Nephron progenitor cell (in vitro differentiated cells): ENCODE measurements around the gene LRRFIP2.

Experiments
- DNase-seq: peaks from one replicate; pipeline ENCODE4 v3.0.0; 2021
- H3K27ac Mint-ChIP-seq: 2 replicates; pipeline ENCODE4 v1.8.0; 2021; ENCODE audit warnings: mild to moderate bottlenecking, moderate library complexity, mixed read lengths
- H3K27me3 Mint-ChIP-seq: 2 replicates; pipeline ENCODE4 v1.8.0; 2021; ENCODE audit warnings: mild to moderate bottlenecking, low read depth, mixed read lengths; ENCODE audit not compliant: poor library complexity
- H3K36me3 Mint-ChIP-seq: 2 replicates; pipeline ENCODE4 v1.8.0; 2021; ENCODE audit warnings: low read depth, mixed read lengths
- H3K4me1 Mint-ChIP-seq: 2 replicates; pipeline ENCODE4 v1.8.0; 2021; ENCODE audit warnings: mixed read lengths
- H3K4me3 Mint-ChIP-seq: 2 replicates; pipeline ENCODE4 v1.8.0; 2021; ENCODE audit warnings: mild to moderate bottlenecking, moderate library complexity, mixed read lengths
- H3K9me3 Mint-ChIP-seq: 2 replicates; pipeline ENCODE4 v1.8.0; 2021; ENCODE audit warnings: mild to moderate bottlenecking, moderate library complexity, mixed read lengths
- TF ChIP-seq, protein P1 (sequence below): fragments of 200-600 bp; sonication (generic); IDR thresholded peaks from 2 replicates; pipeline ENCODE4 v1.5.0; 2021; ENCODE audit warnings: antibody characterized with exemption

LRRFIP2 gene

DNA sequence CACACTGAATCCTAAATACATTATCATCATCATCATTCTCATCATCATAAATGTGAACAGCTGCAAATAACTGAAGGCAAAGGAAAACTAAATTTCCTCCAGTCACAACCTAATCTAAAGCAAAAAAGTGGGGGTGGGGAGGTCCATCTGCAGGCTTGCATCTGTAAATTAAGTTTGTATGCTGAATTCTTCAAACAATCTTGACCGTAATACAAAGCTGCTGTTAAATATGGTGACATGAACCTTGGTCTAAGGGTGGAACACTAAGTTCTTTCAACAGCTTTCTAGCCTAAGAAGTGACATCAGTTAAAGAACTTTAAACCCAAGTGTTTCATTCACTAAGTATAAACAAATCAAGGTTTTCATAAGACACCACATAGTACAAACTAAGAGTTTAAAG, 4.3 kb downstream of the LRRFIP2 start:
- Mint-ChIP-seq H3K4me1 (peaks cover 32% of the 10 kb centered on the region), H3K9me3 (peaks cover 4% of the 10 kb centered on the region), H3K27ac (no peak overlapping the region), H3K4me3 (no peak overlapping the region), H3K36me3 (peaks cover 59% of the 10 kb centered on the region), H3K27me3 (no peaks in the 10 kb centered on the region)
- TF ChIP-seq, protein P1, sequence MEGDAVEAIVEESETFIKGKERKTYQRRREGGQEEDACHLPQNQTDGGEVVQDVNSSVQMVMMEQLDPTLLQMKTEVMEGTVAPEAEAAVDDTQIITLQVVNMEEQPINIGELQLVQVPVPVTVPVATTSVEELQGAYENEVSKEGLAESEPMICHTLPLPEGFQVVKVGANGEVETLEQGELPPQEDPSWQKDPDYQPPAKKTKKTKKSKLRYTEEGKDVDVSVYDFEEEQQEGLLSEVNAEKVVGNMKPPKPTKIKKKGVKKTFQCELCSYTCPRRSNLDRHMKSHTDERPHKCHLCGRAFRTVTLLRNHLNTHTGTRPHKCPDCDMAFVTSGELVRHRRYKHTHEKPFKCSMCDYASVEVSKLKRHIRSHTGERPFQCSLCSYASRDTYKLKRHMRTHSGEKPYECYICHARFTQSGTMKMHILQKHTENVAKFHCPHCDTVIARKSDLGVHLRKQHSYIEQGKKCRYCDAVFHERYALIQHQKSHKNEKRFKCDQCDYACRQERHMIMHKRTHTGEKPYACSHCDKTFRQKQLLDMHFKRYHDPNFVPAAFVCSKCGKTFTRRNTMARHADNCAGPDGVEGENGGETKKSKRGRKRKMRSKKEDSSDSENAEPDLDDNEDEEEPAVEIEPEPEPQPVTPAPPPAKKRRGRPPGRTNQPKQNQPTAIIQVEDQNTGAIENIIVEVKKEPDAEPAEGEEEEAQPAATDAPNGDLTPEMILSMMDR, result no peak
- DNase-seq, result no peak

GRCh38 chr3:37168896-37169295, 5.5 kb downstream of the LRRFIP2 start:
- Mint-ChIP-seq H3K4me1 (peaks cover 22% of the 10 kb centered on the region), H3K27ac (no peak overlapping the region), H3K36me3 (peaks cover 66% of the 10 kb centered on the region), H3K27me3 (no peaks in the 10 kb centered on the region), H3K9me3 (peaks cover 4% of the 10 kb centered on the region), H3K4me3 (no peak overlapping the region)
- TF ChIP-seq, protein P1, result no peak
- DNase-seq, result no peak

DNA sequence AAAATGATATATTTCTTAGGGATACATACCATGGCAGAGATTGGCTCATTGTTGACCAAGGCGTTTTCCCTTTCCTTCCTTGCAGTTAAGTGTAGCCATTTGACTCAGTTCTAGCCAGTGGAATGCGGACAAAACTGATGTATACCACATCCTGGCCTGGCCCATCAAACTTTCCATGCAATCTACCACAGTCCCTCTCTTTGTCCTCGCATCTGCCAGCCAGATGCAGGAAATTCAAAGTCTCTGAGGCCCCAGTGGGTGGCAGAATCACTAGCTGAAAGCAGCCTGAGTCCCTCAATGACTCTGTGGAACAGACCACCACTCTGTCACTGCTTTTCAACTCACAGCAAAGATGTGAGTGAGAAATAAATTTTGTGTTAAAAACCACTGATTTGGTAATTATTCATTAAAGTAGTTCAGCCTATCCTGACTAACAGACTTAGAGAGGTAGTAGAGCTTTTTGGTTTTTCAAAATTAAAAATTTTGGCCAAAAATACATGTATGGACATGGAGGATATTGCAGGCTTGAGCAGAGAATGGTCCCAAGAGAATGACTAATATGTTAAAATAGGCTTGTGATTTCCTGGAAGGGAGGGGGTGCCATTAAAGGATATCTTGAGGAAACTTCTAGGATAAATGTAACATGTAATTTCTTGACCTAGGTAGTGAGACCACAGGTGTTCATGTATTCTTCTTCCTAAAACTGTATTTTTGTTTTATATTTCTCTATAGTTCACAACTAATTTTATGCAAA, 10.9 kb downstream of the LRRFIP2 start:
- peaks cover 88% of the 10 kb centered on the region for H3K36me3 Mint-ChIP-seq
- H3K27ac Mint-ChIP-seq, result peak overlapping the region; percentile 65
- H3K9me3 Mint-ChIP-seq, result peaks cover 4% of the 10 kb centered on the region
- TF ChIP-seq, protein P1, result no peak
- no peaks in the 10 kb centered on the region for H3K27me3 Mint-ChIP-seq
- no peak for DNase-seq
- H3K4me1 Mint-ChIP-seq, result peaks cover 36% of the 10 kb centered on the region
- no peak overlapping the region for H3K4me3 Mint-ChIP-seq

DNA sequence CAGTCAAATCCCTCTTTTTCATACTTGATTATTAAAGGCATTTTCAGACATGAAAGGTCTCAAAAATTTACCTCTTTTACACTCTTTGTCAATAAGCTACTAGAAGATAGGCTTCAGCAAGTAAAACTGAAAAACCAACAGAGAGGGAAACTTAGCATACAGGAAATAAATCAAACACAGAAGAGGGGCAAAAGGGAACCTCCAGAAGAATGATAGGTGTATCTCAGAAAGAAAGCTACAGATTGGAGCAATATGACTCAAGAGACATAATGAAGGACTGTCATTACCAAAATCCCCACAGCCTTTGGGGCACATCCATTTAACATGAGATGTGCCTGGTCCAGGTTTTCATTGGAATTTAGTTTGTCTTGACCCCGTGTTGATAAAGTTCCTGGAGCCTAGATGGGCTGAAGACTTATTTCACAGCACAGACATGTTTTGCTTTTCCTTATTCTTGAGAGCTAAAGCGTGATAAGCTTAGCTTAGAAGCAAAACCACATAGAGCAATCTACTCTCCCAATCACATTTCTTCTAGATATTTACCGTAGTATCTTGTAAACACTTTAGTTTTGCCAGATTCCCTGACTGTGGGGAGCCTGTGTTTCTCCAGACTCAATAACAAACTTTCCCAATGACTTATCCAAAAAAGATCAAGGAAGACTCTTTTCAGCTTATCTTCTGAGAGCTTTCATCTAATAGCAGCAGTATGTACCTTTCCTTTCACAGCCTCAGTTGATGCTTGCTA, 11.7 kb downstream of the LRRFIP2 start:
- peaks cover 4% of the 10 kb centered on the region for H3K9me3 Mint-ChIP-seq
- peak overlapping the region; percentile 65 for H3K27ac Mint-ChIP-seq
- TF ChIP-seq, protein P1, result no peak
- H3K27me3 Mint-ChIP-seq, result no peaks in the 10 kb centered on the region
- H3K36me3 Mint-ChIP-seq, result peaks cover 88% of the 10 kb centered on the region
- H3K4me3 Mint-ChIP-seq, result no peak overlapping the region
- peaks cover 36% of the 10 kb centered on the region for H3K4me1 Mint-ChIP-seq
- DNase-seq, result no peak

DNA sequence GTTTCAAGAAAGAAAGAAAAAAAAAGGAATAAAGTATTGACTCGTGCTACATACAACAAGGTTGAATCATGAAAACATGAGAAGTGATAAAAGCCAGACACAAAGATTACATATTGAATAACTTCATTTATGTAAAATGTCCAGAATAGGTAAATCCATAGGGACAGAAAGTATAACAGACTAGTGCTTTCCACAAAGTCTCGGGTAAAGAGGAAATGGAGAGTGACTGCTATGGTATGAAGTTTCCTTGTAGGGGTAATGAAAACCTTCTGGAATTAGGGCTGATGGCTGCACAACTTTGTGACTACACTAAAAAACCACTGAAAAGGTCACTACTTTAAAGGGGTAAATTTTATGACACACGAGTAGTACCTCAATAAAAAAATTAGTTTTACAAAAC, 13.0 kb downstream of the LRRFIP2 start:
- no peak for DNase-seq
- H3K36me3 Mint-ChIP-seq, result peaks cover 82% of the 10 kb centered on the region
- peaks cover 4% of the 10 kb centered on the region for H3K9me3 Mint-ChIP-seq
- H3K4me3 Mint-ChIP-seq, result no peak overlapping the region
- TF ChIP-seq, protein P1, result no peak
- H3K27ac Mint-ChIP-seq, result peak overlapping the region; percentile 82
- H3K27me3 Mint-ChIP-seq, result no peaks in the 10 kb centered on the region
- H3K4me1 Mint-ChIP-seq, result peaks cover 36% of the 10 kb centered on the region
